ENCODE results near the gene SCNM1.
"Not testable (repeated sequence)": the region's sequence is repeated elsewhere in the genome, so short reads cannot be mapped to it uniquely, and the experiment has no call there.

The SCNM1 gene

DNA sequence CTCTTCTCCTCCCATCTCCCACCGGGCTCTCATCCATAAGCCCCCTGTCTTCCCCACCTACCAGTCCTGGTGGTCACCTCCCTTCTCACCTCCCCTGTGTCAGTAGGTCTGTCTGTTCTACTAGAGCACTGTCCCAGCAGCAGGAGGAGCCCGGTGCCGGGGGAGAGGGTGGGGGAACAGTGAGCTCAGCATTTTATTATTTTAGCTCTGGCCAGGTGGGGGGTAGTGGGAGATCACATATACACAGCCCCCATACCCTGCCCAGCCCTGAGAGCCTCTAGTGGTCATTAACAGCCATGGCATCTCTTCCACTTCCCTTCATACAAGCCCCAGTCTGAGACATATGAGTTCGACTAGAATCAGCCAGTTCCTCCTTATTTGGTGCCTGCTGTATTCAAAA lies 9.9 kb downstream of the SCNM1 start, which contains the start of gene TMOD4:
Gene TMOD4 (minus strand): TSS at position 119 of the 400 bp plus-strand sequence. CDS start 1,106 bp downstream, outside the sequence.
- TF ChIP-seq, protein P1, sequence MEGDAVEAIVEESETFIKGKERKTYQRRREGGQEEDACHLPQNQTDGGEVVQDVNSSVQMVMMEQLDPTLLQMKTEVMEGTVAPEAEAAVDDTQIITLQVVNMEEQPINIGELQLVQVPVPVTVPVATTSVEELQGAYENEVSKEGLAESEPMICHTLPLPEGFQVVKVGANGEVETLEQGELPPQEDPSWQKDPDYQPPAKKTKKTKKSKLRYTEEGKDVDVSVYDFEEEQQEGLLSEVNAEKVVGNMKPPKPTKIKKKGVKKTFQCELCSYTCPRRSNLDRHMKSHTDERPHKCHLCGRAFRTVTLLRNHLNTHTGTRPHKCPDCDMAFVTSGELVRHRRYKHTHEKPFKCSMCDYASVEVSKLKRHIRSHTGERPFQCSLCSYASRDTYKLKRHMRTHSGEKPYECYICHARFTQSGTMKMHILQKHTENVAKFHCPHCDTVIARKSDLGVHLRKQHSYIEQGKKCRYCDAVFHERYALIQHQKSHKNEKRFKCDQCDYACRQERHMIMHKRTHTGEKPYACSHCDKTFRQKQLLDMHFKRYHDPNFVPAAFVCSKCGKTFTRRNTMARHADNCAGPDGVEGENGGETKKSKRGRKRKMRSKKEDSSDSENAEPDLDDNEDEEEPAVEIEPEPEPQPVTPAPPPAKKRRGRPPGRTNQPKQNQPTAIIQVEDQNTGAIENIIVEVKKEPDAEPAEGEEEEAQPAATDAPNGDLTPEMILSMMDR (IDR thresholded peaks at IDR 0.05; ENCODE audit: low read depth, low read length, missing control alignments): peak; percentile 76
- H3K4me3 ChIP-seq (ENCODE audit: low read depth, low read length): no peak within 1 kb of the TSS
- in situ Hi-C loops (cut with HindIII; ENCODE audit: low sequenced_read_pairs): no loop called here
- DNase-seq (ENCODE audit: low read depth): no peak

DNA sequence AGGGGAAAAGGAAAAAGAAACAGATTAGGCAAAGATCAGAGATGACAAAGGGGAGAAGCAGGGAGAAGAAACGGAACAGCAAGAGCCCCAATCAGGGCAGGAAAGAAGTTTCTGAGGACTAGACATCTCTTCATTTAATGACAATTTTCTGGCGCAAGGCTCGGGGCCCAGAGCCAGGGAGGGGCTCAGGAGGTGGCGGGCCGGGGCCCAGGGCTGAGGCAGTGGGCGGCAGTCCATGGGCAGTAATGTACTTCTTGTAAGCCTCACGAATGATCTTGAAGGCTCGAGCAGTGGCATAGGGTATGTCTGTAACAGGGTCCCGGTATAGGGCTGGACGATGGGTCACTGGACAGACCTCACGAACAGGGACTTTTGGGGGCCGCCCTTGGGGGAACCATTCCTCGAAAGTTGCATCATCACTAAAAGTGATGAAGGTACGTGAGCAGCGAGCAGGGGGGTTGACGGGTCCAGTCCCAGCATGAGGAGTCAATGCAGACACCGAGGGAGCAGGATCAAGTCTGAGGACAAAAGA lies 10.6 kb downstream of the SCNM1 start:
- no peak overlapping the region for H3K4me3 ChIP-seq (ENCODE audit: low read depth, low read length)
- in situ Hi-C loops (cut with HindIII; ENCODE audit: low sequenced_read_pairs): no loop called here
- TF ChIP-seq, protein P1 (IDR thresholded peaks at IDR 0.05; ENCODE audit: low read depth, low read length, missing control alignments): no peak
- DNase-seq (ENCODE audit: low read depth): no peak

DNA sequence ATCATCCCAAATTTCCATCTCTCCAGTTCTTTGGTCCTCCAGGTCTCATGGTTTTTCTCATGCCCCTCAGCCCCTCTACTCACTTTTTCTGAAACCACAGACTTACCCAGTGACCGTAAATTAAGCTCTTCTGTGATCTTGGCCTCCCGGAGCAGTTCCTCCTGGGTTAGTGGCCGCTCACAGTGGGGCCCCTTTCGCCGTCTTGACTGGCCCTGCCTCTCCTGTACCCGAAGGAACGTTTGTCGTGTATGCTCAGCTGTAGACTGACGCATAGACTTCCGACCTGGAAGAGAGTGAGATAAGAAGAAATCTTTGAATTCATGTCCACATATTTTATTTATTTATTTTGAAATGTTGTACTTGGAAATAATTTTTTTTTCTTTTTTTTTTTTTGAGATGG lies 18.3 kb downstream of the SCNM1 start:
- TF ChIP-seq, protein P1 (IDR thresholded peaks at IDR 0.05; ENCODE audit: low read depth, low read length, missing control alignments): no peak
- in situ Hi-C loops (cut with HindIII; ENCODE audit: low sequenced_read_pairs): no loop called here
- no peak for DNase-seq (ENCODE audit: low read depth)
- H3K4me3 ChIP-seq (ENCODE audit: low read depth, low read length): no peak overlapping the region

DNA sequence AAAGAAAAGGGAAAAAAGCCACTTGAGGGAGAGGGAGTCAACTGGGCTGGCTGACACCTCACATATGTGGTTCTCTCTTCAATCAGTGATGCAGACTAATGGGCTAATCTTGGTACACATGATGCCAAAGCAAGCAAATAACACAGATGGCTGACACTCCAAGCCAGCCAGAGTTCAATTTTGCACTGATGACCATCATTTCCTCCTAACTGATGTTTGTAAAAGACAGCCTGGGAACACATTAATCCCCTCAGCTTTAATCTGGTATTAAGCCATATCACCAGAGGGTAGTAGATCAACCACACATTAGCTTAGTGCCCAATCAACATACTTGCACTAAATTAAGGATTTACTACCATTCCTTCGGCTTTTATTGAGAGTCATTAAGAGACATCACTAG lies 21.3 kb downstream of the SCNM1 start:
- no peak overlapping the region for H3K4me3 ChIP-seq (ENCODE audit: low read depth, low read length)
- in situ Hi-C loops (cut with HindIII; ENCODE audit: low sequenced_read_pairs): no loop called here

DNA sequence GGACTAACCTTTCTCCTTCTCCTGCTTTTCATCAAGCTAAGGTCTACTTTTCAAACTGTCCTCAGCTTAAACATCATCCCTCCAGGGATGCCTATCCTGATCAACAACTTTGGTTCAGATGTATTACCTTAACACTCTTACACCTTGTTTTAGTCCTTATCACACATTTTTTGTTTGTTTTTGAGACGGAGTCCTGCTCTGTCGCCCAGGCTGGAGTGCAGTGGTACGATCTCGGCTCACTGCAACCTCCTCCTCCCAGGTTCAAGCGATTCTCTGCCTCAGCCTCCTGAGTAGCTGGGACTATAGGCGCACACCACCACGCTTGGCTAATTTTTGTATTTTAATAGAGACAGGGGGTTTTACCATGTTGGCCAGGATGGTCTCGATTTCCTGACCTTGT lies 22.7 kb downstream of the SCNM1 start:
- peak overlapping the region; percentile 91 for H3K4me3 ChIP-seq (ENCODE audit: low read depth, low read length)
- DNase-seq (ENCODE audit: low read depth); in situ Hi-C loops (cut with HindIII; ENCODE audit: low sequenced_read_pairs): not testable (repeated sequence)

More for the DNA sequence above, 21.3 kb downstream of the SCNM1 start:
- DNase-seq (ENCODE audit: low read depth): no peak
- TF ChIP-seq, protein P1 (IDR thresholded peaks at IDR 0.05; ENCODE audit: low read depth, low read length, missing control alignments): no peak

DNA sequence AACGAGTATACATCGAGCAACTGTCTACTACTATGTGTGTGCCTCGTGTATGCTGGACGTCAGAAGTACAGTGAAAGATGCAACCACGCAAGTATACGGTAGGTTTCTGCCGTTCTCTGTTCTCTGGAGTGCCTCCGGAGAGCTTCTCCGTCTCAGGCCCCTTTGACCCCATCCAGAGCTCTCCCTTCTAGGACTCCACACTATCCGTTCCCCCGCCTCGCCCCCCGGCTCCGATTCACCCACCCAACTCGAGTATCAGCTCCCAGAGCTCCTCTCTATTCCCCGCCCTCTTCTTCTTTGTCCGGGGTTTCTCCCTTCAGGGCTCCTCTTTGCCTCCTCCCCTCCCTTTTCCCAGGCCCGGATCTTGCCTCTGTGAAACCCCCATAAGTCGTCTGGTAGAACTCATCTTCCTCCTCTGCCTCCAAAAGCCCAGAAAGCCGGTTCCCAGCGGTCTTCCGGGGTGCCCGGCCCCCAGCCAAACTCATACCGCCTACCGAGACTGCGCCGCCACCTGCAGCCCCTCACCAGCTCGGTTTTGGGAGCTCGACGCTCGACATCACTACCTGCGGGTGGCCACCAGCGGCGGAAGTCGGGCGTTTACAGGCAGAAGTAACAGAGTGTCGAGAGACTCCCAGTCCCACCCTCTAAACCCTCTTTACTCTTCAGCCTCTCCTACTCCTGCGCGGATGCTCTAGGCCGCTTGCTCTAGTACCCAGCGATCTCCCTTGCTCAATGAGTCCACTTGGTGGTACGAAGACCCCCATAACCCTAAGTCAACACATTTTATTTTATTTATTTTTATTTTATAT lies 23.9 kb downstream of the SCNM1 start, which contains the start of gene VPS72:
Gene VPS72 (minus strand): TSS at position 561 of the 809 bp plus-strand sequence. CDS start 76 bp downstream, at position 485.
- peak within 1 kb of the TSS; percentile 91 for H3K4me3 ChIP-seq (ENCODE audit: low read depth, low read length)
- in situ Hi-C loops (cut with HindIII; ENCODE audit: low sequenced_read_pairs): no loop called here
- peak; percentile 68 for DNase-seq (ENCODE audit: low read depth)
- TF ChIP-seq, protein P1 (IDR thresholded peaks at IDR 0.05; ENCODE audit: low read depth, low read length, missing control alignments): no peak

DNA sequence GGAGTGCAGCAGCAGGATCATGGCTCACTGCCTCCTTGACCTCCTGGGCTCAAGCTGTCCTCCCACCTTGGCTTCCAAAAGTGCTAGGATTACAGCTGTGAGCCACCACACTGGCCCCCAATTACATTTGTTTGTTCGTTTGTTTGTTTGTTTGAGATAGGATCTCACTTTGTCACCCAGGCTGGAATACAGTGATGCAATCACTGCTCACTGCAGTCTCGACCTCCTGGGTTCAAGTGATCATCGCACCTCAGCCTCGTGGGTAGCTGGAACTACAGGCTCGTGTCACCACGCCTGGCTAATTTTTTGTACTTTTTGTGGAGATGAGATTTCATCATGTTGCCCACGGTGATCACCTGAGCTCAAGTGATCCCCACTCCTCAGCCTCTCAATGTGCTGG lies 26.1 kb downstream of the SCNM1 start:
- in situ Hi-C loops (cut with HindIII; ENCODE audit: low sequenced_read_pairs): no loop called here
- TF ChIP-seq, protein P1 (IDR thresholded peaks at IDR 0.05; ENCODE audit: low read depth, low read length, missing control alignments): no peak
- no peak overlapping the region for H3K4me3 ChIP-seq (ENCODE audit: low read depth, low read length)

More for the DNA sequence above, 26.1 kb downstream of the SCNM1 start:
- DNase-seq (ENCODE audit: low read depth): no peak
